G401.6 (cell line): Measurements from ENCODE around the gene COX7C.

ENCODE experiments used
- FAIRE-seq: peaks from 2 replicates; lab custom pipeline; 2012; peaks lifted over from hg19 to GRCh38; lab: Jason Lieb, UNC

COX7C gene

DNA sequence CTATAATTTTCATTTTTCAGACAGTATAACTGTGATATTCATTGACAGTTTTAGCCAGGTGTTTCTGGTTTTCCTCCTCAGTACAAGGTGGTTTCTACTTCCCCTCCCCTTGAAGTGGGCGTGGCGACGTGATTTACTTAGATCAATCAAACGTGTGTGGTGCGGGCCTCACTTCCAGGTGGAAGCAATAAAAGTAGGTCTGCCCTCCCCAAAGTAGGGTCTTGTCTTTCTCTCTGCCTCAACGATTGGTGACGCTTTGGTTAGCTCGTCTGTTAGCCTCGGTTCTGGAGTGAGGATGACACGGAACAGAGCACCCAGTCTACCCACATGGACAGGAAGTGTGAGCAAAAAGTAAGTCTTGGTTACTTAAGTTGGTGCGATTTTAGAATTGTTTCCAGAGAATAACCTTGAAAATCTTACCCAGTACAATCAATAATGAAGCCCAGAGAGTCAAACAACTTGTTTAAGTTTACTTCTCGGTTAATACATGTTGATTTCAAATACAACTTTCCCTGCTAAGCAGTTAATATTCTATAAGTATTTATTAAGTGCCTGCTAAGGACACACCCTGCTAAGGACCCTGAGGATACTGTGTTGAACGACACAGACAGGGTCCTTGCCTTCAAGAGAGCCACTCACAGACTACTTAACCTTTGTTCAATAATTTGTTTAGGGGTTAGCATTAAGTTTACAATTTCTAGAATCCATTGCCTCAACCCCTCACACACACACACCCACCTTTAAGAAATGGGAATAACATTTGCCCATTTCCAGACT lies 48.4 kb downstream of the COX7C start:
- no peak for FAIRE-seq

DNA sequence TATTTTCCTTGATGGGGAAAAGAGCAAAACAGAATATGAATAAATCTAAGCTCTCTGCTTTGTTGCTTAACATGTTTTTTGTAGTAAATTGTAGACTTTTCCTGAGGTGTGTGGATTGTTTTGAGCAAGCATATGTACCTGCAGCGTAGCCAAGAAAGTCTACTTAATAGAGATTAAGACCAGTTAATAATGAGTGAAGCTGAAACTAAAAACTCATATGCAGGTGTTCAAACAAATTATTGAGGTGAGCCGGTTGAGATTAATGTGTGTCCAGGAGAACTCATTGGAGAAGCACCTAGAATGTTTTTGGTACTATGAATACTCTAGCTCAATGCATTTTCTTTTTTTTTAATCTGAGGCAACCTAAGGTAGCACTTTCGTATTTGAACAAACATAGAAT lies 49.2 kb downstream of the COX7C start:
- no peak for FAIRE-seq
